Measurements from ENCODE around the gene PIGR. TPM values are rescaled to one million over a fixed set of nuclear protein-coding genes. Genes with fewer than 3 reads are reported as not detected.

PIGR gene
- total RNA-seq, 1 experiment from 2014 or later, result not detected

DNA sequence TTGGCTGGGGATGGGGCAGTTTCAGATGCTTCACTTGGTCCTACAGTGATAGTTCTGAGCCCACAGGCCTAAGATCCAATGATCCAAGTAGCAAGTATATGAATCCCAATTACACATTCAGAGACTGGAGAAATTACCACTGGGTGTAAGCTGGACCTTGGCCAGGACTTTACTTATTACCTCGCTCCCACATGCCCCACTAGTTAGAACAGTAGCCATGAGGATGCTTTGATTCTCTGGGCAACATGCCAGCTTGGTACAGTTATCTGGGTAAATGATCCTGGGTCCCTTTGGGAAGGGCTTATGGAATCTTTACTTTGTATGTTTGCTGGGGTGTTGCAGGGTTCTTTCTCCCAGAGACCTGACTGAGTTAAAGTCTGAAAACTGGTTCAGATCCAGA lies 29.0 kb upstream of the PIGR start:
- H3T11ph ChIP-seq (ENCODE audit: low read length), result no peak overlapping the region
- no peak overlapping the region for H3K14ac ChIP-seq (ENCODE audit: insufficient read depth, low read length)
- H3K23me2 ChIP-seq (ENCODE audit: insufficient read length, low read depth, low read length, poor library complexity, severe bottlenecking), result no peaks in the 10 kb centered on the region
- H4K20me1 ChIP-seq (ENCODE audit: control insufficient read depth, insufficient read depth, insufficient read length), result no peaks in the 10 kb centered on the region
- Mint-ChIP-seq H3K4me3 (no peak overlapping the region), H3K9me3 (no peaks in the 10 kb centered on the region), H3K36me3 (ENCODE audit: insufficient read depth in 1 of 3, low read depth in 3 of 3) (no peaks in the 10 kb centered on the region), H3K27ac (no peak overlapping the region), H3K27me3 (ENCODE audit: low read depth) (peaks cover 7% of the 10 kb centered on the region), H3K4me1 (peaks cover 3 to 7% of the 10 kb centered on the region in 2 experiments; a peak in 3 of 4 replicates)
- no peak overlapping the region for H2AFZ ChIP-seq (ENCODE audit: low read length)
- no peaks in the 10 kb centered on the region for H3K9me3 ChIP-seq (ENCODE audit: control insufficient read depth, low read depth, low read length)
- no CpG with 5 or more reads among the region's 1 CpG for whole genome bisulfite sequencing (ENCODE audit: extremely low coverage, insufficient read length, low lambda C conversion rate)
- no peak overlapping the region for H3K27ac ChIP-seq (ENCODE audit: insufficient read length, low read depth, low read length)
- no peak overlapping the region for H3K4me2 ChIP-seq (ENCODE audit: insufficient read depth, insufficient read length, low read length)
- no peak overlapping the region for H3K9ac ChIP-seq (ENCODE audit: extremely low read depth, insufficient read length, low read length)
- no peak overlapping the region for H4K5ac ChIP-seq (ENCODE audit: insufficient read length, low read depth, low read length)
- no peak overlapping the region for H4K91ac ChIP-seq (ENCODE audit: insufficient read length, low read depth, low read length)
- H3K18ac ChIP-seq (ENCODE audit: insufficient read length, low read depth, low read length), result no peak overlapping the region
- H2BK5ac ChIP-seq (ENCODE audit: insufficient read length, low read length), result no peak overlapping the region
- no peak overlapping the region for H2AK5ac ChIP-seq (ENCODE audit: insufficient read length, low read length)
- no peaks in the 10 kb centered on the region for H3K27me3 ChIP-seq (ENCODE audit: insufficient read depth, low read length)
- no peaks in the 10 kb centered on the region for H3K79me1 ChIP-seq (ENCODE audit: insufficient read depth, low read depth, low read length, poor library complexity, severe bottlenecking)
- H3K4me1 ChIP-seq (ENCODE audit: insufficient read depth, low read length), result no peaks in the 10 kb centered on the region
- TF ChIP-seq CTCF (conservative IDR thresholded peaks at IDR 0.05), result no peak
- H3K56ac ChIP-seq (ENCODE audit: insufficient read length, low read depth, low read length), result no peak overlapping the region
- H2BK120ac ChIP-seq (ENCODE audit: low read depth, low read length, poor library complexity, severe bottlenecking), result no peak overlapping the region
- H3K23ac ChIP-seq (ENCODE audit: insufficient read length, low read depth, low read length), result no peak overlapping the region
- DNase-seq, result no peak
- no peak overlapping the region for H2BK12ac ChIP-seq (ENCODE audit: insufficient read length, low read depth, low read length)
- H3K79me2 ChIP-seq (ENCODE audit: insufficient read depth, low read length), result no peaks in the 10 kb centered on the region
- H3K4ac ChIP-seq (ENCODE audit: low read depth, low read length), result no peak overlapping the region
- H2BK15ac ChIP-seq (ENCODE audit: low read depth, low read length), result no peak overlapping the region
- no peak overlapping the region for H4K8ac ChIP-seq (replicated peaks; ENCODE audit: insufficient read length, low read depth, low read length)
- no peak overlapping the region for H2BK20ac ChIP-seq (ENCODE audit: low read depth, low read length, poor library complexity, severe bottlenecking)

All from H9 (cell line).